Osteocyte (in vitro differentiated cells): ENCODE data around the gene WDR90. TPM values are rescaled to one million over a fixed set of nuclear protein-coding genes. Genes with fewer than 3 reads are reported as not detected.

Experiments used
- DNase-seq: peaks from one replicate; pipeline ENCODE4 v3.0.0; 2021; ENCODE audit warnings: mixed read lengths; ENCODE audit not compliant: unreplicated experiment; ENCODE audit errors: extremely low spot score
- H3K27ac Mint-ChIP-seq: one replicate; pipeline ENCODE4 v1.8.0; 2021; ENCODE audit warnings: mild to moderate bottlenecking, mixed read lengths; ENCODE audit not compliant: unreplicated experiment
- H3K27me3 Mint-ChIP-seq: one replicate; pipeline ENCODE4 v1.8.0; 2021; ENCODE audit warnings: mixed read lengths; ENCODE audit not compliant: unreplicated experiment
- H3K36me3 Mint-ChIP-seq: one replicate; pipeline ENCODE4 v1.8.0; 2021; ENCODE audit warnings: mixed read lengths; ENCODE audit not compliant: unreplicated experiment
- H3K4me1 Mint-ChIP-seq: one replicate; pipeline ENCODE4 v1.8.0; 2021; ENCODE audit warnings: mixed read lengths; ENCODE audit not compliant: unreplicated experiment
- H3K4me3 Mint-ChIP-seq: one replicate; pipeline ENCODE4 v1.8.0; 2021; ENCODE audit warnings: mild to moderate bottlenecking, moderate library complexity, mixed read lengths; ENCODE audit not compliant: unreplicated experiment
- H3K9me3 Mint-ChIP-seq: one replicate; pipeline ENCODE4 v1.8.0; 2021; ENCODE audit warnings: mixed read lengths; ENCODE audit not compliant: unreplicated experiment
- total RNA-seq: library from RNA; stranded (reverse); gene quantifications from 2 replicates; pipeline ENCODE4 v1.2.1, GENCODE V29; 2021
- TF ChIP-seq, protein P1 (sequence below): fragments of 200-600 bp; sonication (generic); IDR thresholded peaks from 2 replicates; pipeline ENCODE4 v1.5.0; 2021; ENCODE audit warnings: antibody characterized with exemption, mild to moderate bottlenecking, moderate library complexity

The WDR90 gene
- total RNA-seq, 1 donor from 2014 or later, result 38.9 TPM

DNA sequence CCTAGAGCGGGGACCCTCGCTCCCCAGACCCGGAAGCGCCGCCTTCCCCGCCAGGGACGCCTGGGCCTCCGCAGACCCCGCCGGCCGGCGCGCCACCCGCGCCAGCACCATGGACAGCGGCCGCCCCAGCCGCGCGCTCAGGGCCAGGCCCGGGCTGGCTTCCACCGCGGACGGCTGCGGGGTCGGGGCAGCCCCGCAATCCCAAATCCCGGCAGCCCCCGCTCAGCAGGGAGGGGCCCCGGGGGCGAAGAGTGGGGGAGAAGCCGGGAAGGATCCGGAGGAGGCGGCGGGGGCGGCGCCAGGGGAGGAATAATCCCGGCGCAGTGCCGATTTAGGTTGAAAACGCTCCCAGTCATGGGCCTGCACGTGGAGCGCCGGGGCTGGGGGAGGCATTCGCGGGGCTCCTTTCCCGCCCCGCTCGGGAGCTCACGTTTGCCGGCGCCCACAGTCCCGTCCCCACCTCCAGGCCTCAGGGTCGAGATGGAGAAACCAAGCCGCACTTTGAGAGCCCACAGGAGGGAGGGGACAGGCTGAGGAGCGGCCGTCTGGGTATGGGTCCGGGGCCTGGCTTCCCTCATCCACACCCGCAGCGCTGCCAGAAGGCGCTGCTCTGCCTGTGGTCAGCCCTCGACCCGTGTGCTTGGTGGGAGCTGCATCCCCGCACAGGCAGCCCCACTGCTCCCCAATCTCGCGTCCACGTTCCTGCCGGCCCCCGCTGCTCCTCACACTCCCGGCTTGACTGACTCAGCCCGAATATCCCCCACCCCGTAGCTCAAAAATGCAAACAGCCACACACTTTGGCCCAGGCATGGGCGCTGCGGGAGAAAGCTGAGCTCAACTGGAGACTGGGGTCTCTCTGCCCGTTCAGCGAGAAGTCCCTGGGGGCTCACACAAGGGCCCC lies 51.8 kb downstream of the WDR90 start:
- H3K4me1 Mint-ChIP-seq, result no peaks in the 10 kb centered on the region
- H3K27ac Mint-ChIP-seq, result no peak overlapping the region
- no peak overlapping the region for H3K4me3 Mint-ChIP-seq
- peaks cover 34% of the 10 kb centered on the region for H3K27me3 Mint-ChIP-seq
- TF ChIP-seq, protein P1, sequence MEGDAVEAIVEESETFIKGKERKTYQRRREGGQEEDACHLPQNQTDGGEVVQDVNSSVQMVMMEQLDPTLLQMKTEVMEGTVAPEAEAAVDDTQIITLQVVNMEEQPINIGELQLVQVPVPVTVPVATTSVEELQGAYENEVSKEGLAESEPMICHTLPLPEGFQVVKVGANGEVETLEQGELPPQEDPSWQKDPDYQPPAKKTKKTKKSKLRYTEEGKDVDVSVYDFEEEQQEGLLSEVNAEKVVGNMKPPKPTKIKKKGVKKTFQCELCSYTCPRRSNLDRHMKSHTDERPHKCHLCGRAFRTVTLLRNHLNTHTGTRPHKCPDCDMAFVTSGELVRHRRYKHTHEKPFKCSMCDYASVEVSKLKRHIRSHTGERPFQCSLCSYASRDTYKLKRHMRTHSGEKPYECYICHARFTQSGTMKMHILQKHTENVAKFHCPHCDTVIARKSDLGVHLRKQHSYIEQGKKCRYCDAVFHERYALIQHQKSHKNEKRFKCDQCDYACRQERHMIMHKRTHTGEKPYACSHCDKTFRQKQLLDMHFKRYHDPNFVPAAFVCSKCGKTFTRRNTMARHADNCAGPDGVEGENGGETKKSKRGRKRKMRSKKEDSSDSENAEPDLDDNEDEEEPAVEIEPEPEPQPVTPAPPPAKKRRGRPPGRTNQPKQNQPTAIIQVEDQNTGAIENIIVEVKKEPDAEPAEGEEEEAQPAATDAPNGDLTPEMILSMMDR, result no peak
- no peak for DNase-seq
- H3K9me3 Mint-ChIP-seq, result no peaks in the 10 kb centered on the region
- H3K36me3 Mint-ChIP-seq, result no peaks in the 10 kb centered on the region

DNA sequence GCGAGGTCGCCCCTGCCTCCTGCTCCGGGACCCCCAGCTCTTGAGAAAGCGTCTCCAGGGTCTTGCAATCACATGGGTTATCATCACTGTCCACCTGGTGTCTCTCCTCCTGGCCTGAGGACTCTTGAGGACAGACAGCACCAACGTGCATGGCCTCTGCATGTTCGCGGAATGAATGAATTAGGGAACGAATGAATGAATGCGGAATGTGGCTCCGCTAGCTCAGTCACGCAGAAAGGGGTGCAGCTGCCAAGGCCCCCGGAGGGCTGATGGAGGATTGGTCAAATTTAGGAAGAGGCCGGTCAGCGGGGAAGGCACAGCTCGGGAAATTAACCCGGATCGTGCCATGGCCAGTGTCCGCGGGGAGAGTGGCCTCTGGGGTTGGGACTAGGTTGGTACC lies 53.2 kb downstream of the WDR90 start:
- H3K36me3 Mint-ChIP-seq, result no peaks in the 10 kb centered on the region
- no peak overlapping the region for H3K4me3 Mint-ChIP-seq
- TF ChIP-seq, protein P1, result no peak
- peaks cover 8% of the 10 kb centered on the region for H3K4me1 Mint-ChIP-seq
- H3K27ac Mint-ChIP-seq, result no peak overlapping the region
- H3K9me3 Mint-ChIP-seq, result no peaks in the 10 kb centered on the region
- DNase-seq, result no peak
- peaks cover 38% of the 10 kb centered on the region for H3K27me3 Mint-ChIP-seq

DNA sequence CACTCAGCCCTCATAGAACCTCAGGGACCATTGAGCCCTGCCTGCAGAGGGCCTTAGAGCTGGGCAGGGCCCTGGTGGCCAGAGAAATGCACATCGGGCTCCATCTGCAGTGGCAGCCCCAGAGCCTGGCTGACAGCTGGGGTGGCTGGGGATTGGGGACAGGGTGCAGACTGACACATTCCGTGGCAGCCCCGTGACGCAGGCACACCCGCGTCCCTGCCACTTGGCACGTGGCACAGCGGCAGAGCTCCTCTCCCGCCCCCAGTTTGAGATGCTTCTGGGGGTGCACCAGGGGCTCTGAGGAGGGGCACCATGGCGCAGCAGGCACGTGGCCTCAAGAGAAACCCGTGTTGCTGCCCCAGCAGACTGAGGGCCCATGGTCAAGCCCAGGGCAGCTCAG lies 54.2 kb downstream of the WDR90 start:
- no peak for DNase-seq
- H3K4me3 Mint-ChIP-seq, result no peak overlapping the region
- H3K27me3 Mint-ChIP-seq, result peaks cover 43% of the 10 kb centered on the region
- TF ChIP-seq, protein P1, result no peak
- H3K36me3 Mint-ChIP-seq, result no peaks in the 10 kb centered on the region
- H3K27ac Mint-ChIP-seq, result no peak overlapping the region
- H3K4me1 Mint-ChIP-seq, result peaks cover 10% of the 10 kb centered on the region
- H3K9me3 Mint-ChIP-seq, result no peaks in the 10 kb centered on the region

DNA sequence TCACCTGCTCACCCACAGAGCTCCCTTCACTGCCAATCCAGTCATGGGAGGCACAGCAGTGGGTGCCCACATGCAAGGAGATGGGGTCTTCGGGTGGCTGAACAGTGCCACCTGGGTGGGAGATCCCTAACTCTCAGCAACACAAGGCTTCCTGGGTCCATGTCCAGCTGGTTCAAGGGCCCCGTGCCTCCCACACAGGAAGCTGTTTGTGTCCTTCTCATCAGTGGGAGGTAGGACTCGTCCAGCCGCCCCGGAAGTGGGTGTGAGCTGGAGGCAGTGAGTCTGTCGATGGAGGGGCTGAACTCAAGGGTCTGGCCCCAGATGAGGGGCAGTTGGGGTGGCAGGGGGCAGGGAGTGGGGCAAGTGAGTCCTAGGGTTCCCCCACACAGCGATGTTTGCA lies 54.9 kb downstream of the WDR90 start:
- peaks cover 10% of the 10 kb centered on the region for H3K4me1 Mint-ChIP-seq
- TF ChIP-seq, protein P1, result no peak
- H3K4me3 Mint-ChIP-seq, result no peak overlapping the region
- no peak for DNase-seq
- H3K27ac Mint-ChIP-seq, result no peak overlapping the region
- H3K27me3 Mint-ChIP-seq, result peaks cover 45% of the 10 kb centered on the region
- no peaks in the 10 kb centered on the region for H3K9me3 Mint-ChIP-seq
- no peaks in the 10 kb centered on the region for H3K36me3 Mint-ChIP-seq

DNA sequence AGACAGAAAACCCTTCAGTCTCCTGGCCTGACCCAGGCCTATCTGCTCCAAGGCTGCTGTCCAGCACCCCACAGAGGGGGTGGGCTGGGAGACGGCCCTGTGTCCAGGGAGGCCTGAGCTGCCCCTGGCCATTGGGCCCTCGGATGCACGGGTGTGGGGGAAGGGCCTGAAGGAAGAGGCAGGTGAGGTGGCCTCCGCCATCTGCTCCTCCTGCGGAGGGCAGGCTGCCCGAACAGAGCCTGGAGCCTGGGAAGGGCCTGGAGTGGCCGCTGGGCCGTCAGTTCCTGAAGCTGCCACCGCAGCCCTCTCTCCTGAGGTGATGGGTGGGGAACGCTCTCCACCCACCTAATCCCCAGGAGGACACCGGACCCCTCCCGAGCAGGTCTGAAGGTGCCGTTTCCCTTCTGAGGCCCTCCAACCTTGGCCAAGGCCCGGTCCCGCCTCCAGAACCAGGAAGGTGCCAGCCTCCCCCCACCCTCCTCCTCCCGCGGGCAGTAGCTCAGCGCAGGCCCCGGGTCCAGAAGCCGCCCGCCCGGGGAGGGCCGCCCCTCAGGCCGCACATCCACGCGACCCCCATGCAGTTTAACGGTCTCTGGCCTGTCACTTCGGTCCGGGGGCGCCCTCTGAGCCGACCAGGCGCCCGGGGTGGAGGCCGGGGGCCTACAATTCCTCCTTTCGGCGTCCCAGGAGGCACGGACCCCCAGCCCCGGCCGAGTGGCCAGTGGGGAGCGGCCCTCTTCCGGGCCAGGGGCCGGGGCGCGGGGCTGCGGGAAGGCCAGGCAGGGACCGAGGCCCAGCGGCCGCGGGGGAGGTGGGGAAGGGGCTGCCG lies 55.6 kb downstream of the WDR90 start:
- Mint-ChIP-seq H3K4me3 (no peak overlapping the region), H3K36me3 (no peaks in the 10 kb centered on the region), H3K9me3 (no peaks in the 10 kb centered on the region), H3K27ac (no peak overlapping the region), H3K4me1 (peaks cover 14% of the 10 kb centered on the region), H3K27me3 (peaks cover 45% of the 10 kb centered on the region)
- DNase-seq, result no peak
- TF ChIP-seq, protein P1, result no peak
